ENCODE measurements around the gene TTYH1. TPM values are rescaled to one million over a fixed set of nuclear protein-coding genes. Genes with fewer than 3 reads are reported as not detected.
A peak's percentile ranks its signal among the peaks of the same experiment; 100 is the strongest.
"Not testable (repeated sequence)": the region's sequence is repeated elsewhere in the genome, so short reads cannot be mapped to it uniquely, and the experiment has no call there.

Gene TTYH1
- total RNA-seq, 1 experiment from 2014 or later, result not detected

DNA sequence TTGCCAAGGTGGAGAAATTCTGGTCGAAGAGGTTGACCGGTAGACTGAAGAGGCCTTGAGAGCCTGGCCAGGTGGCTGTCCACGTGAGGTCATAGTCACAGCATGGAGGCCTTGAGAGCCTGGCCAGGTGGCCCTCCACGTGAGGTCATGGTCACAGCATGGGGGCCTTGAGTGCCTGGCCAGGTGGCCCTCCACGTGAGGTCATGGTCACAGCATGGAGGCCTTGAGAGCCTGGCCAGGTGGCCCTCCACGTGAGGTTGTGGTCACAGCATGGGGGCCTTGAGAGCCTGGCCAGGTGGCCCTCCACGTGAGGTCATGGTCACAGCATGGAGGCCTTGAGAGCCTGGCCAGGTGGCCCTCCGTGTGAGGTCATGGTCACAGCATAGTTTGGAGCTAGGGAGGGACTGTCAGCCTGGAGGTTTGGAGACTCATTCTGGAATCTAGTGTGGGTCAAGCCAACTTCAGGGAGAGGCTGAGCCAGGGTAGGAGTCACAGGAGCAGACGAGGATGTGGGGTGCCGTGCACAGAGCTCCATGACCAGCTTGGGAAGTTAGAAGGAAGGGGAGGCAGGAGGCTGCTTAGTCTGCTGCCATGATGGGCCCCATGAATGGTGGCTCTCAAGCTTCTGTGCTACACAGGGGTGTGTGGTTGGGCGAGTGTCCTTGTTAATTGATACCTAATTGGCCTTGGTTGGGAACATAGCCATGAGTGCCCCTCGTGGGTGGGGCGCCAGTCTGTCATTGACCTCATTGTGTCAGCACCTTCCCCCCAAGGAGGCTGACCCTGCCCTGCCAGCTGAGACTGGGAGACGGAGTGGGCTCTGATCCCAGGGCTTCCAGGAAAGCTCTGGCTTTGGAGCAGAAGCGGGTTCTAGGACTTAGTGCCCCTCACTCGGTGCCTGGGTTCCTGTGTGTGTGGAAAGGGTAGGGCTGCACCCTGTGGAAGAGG, 44.3 kb downstream of the TTYH1 start:
- no peak for DNase-seq (ENCODE audit: low read depth)

DNA sequence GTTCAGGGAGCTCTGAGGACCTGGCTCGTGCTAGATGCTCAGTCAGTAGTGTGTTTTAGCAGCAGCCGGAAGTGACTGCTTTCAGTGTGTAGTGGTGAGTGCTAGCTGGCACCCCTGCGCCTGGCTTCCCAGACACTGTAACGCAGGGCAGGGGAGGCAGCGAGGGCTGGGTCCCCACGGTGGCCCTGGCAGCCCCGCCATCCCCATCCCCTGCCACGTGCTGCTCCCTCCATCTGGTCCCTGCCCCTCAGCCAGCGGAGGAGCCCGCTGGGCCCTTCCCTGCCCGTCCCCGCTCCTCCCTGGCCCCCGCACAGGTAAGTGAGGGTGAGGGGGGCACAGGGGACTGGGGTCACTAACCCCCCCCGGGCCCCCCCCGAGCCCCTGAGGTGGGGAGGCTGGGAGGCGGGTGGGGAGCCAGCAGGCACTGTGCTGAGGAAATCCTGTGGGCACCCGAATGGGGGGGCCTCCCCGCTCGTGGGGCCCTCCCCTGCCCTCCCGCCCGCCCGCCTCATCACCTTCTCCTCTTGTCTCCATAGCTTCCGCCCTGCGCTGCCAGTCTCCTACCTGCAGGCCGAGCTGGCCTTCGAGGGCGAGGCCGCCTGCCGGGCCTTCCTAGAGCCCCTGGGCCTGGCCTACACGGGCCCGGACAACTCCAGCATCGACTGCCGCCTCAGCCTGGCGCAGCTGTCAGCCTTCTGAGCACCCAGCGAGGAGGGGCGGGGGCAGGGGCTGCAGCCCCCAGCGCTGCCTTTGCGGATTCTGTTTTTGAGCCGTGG, 45.2 kb downstream of the TTYH1 start:
- no peak for DNase-seq (ENCODE audit: low read depth)

DNA sequence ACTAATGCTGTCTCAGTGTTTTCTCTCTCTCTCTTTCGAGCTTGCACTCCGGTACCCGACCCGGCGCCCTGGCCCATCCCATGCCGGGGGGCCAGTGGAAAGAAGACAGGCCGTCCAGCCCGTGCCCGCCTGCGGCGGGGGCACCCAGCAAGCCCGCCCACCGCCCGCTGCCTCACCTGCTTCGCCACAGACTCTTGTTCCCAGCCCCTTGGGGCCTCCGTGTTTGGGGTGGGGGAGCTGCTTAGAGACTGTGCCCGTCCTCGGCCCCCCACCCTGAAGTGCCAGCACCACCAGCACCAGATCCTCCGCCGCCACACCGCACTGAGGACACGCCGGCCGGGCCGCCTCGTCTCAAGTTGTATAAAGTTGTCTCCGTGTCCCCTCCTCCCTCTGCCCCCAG, 45.9 kb downstream of the TTYH1 start:
- DNase-seq (ENCODE audit: low read depth), result no peak

DNA sequence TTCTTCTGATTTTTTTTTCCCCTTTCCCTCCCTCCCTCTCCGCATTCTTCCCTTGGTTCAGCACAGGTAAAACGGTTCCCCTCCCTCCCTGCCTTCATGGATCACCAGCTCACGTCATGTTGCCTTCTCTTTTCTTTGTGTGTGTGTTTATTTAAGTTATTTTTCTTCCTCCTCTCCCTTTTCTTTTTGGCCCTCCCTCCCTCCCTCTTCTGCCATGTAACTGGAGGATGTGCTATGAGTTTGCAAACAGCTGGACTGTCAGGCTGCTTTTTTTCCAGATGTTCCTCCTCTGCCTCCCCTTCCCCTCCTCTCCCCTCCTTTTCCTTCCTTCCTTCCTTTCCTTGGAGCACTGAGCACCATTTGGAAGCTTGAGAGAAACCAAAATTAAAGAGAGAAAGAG, 46.3 kb downstream of the TTYH1 start:
- DNase-seq (ENCODE audit: low read depth), result no peak

DNA sequence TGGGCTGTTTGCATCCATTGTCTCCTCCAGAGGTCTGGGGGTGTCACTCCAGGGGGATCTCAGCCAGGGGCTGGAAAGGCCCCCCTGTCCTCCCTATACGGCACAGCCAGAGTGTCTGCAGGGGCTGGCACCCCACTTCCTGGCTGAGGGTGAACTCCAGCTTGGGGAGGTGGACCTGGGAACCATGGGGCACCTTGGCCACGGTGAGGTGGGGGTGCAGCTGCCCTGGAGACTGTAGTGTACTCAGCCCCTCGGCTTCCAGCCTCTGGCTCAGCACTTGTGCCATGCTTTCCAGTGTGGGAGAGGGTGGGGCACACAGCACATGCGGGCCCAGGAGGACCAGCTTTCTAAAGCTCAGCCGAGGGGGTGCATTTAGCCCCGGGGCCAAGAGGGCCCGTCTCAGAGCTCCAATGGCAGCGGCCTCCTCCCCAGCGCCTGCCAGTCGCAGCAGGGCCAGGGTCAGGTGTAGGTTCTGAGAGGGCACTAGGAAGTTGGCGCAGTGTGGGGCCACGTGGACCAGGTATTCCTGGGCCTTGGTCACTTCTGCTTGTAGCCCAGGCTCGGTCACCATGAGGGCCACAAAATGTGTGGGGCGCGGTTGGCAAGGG, 46.9 kb downstream of the TTYH1 start:
- no peak for DNase-seq (ENCODE audit: low read depth)

DNA sequence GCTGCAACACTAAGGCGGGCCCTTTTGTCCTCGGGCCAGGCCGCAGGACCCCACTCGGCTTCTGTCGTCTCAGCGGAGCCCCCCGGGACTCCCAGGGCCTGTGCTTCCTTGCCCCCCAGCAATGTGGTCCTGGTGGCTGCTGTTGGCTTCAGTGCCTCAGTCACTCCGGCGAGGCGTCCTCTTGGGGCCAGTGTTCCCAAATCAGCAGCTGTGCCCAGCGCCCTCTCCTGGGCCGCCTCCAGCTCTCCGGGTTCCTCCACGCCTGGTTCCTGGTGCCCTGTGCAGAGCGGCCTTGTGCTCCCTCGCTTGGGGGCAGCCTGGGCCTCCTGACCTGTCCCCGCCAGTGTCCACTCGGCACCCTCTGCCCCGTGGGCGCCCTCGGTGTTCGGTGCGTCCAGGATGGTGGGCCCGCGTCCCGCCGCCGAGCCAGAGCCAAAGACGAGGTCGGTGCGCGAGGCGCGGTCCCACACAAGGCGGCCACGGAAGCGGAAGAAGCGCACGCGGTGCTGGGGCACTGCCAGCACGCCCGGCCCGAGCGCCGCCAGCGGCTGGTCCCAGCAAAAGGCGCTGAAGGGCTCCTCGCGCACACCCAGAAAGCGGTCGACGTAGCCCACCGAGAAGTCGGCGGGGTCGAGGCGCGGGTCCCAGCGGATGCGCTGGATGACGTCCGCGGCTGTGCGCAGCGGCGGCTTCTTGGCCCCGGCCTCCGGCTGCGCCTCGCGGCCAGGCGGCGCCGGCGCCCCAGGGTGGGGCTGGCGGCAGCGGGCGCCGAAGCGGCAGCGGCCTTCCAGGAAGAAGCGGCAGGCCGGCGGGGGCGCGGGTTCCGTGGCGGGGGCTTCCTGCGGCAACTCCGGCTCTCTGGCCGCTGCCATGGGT, 47.6 kb downstream of the TTYH1 start:
- peak; percentile 53 for DNase-seq (ENCODE audit: low read depth)

DNA sequence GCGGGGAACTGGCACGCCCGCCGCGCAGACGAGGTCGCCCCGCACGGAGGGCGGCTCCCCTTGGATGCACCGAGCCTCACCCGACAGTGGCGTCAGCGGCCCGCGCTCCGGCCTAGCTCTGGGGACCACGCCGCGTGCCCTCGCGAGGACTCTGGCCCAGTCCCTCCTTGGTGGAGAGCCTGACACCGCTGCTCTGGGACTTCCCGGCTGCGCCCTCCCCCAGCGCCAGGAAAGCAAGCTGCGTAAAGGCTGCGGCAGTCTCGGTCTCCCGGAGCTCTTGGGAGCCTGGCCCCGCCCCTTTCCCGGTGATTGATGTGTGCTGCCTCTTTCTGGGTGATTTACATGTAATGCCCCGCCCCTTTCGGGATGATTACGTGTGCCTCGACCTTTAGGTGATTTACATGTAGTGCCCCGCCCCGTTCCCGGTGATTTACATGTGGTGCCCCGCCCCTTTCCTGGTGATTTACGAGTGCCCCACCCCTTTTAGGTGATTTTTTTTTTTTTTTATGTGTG, 48.3 kb downstream of the TTYH1 start, which contains the start of gene LENG9:
Gene LENG9 (minus strand): TSS at position 248 of the 513 bp plus-strand sequence. CDS start 252 bp downstream, outside the sequence.
- DNase-seq (ENCODE audit: low read depth), result peak; percentile 97

DNA sequence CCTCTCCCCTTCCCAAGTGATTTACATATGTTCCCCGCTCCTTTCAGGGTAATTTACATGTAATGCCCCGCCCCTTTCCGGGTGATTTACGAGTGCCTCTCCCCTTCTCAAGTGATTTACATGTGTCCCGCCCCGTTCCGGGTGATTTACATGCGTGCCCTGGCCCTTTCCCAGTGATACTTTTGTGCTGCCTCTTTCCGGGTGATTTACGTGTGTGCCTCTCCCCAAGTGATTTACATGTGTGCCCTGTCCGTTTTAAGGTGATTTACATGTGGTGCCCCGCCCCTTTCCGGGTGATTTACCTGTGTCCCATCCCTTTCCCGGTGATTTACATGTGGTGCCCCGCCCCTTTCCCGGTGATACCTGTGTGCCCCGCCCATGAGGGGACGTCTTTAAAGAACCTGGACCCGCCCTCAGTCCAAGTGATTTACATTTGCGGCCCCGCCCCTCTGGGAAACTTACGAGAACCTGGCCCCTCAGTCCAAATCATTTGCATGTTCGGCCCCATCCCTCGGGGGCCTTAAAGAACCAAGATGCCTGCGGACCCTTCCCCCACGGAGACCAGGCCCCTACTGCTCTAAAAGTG, 48.9 kb downstream of the TTYH1 start:
- DNase-seq (ENCODE audit: low read depth), result peak; percentile 61

DNA sequence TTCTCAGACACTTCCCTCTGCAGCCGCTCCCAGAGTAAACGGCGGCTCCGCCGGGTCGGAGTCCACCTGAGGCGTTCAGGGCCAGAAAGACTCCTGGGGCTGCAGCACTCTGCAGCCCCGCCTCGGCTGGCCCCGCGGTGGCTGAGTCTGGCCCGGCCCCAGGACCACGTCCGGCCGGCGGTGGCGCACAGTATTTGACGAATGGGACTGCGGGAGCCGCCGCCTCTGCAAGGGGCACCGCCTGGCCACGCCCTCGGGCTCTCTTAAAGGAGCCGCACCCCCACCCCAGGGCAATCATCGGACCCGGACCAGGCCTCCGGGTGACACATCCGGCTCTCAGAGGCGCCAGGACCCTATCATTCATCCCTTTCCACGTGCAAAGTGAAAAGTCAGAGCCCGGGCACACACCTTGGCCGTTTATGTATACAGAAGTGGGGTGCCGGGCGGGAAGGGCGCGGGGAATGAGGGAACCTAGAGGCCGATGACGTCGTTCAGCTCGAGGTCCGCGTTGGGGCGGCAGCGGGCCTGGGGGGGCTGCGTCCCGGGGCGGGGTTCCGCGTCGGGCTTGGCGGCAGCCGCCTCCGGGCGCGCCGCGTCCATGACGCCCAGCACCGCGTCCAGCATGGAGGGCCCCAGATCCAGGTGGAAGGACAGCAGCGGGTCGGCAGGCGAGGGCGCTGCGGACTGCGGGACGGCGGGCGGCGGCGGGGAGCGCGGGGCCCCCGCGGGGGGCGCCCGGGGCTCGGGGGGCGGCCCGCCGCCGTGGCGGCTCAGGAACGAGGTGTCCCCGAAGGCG, 49.6 kb downstream of the TTYH1 start:
- peak; percentile 79 for DNase-seq (ENCODE audit: low read depth)

DNA sequence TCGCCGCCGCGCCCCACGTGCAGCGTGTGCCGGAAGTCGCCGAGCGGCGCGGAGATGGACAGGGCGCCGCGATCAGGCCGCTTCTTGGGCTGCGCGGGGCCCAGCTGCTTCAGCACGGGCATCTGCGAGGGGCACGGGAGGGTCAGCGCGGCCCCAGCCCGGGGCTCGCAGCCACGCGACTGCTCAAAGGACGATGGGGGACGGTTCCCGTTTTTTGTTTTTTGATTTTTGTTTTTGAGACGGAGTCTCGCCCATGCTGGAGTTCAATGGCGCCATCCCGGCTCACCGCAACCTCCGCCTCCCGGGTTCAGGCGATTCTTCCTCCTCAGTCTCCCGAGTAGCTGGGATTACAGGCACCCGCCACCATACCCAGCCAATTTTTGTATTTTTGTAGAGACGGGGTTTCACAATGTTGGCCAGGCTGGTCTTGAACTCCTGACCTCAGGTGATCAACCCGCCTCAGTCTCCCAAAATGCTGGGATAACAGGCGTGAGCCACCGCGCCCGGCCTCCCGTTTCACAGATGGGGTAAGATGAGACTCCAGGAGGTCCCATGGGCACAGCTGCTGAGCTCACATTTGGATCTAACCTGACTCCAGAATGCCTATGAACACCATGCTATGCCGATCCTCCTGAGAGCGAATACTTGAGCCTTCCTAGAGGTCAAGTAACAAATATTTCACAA, 50.3 kb downstream of the TTYH1 start:
- no peak for DNase-seq (ENCODE audit: low read depth)

DNA sequence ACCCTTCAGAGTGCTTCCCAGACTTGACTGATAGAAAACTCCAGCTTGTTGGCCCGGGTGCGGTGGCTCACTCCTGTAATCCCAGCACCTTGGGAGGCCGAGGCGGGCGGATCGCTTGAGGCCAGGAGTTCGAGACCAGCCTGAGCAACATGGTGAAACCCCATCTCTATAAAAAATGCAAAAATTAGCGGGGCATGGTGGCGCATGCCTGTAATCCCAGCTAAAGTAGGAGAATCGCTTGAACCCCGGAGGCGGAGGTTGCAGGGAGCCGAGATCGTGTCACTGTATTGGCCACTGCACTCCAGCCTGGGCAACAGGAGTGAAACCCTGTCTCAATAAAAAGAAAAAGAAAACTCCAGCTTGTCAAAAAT, 50.8 kb downstream of the TTYH1 start:
- DNase-seq (ENCODE audit: low read depth), result not testable (repeated sequence)

DNA sequence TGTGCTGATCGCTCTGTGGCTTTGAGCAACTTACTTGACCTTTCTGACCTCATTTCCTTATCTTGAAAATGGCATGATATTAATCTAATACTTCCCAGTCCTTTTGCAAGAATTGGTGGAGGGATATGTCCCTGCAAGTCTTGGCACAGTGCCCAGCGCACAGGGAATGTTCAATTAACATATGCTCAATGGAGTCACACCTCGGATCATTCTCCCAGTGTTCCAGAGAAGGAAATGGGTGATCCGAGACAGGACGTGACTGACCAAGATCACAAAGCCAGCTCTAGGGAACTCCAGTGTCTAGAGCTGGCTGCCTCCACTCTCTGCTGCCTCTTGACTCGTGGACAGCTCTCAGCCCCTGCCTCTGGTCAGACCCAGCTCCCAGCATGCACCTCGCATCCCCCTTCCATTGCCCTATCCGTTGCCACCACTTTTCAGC, 54.3 kb downstream of the TTYH1 start:
- no peak for DNase-seq (ENCODE audit: low read depth)

DNA sequence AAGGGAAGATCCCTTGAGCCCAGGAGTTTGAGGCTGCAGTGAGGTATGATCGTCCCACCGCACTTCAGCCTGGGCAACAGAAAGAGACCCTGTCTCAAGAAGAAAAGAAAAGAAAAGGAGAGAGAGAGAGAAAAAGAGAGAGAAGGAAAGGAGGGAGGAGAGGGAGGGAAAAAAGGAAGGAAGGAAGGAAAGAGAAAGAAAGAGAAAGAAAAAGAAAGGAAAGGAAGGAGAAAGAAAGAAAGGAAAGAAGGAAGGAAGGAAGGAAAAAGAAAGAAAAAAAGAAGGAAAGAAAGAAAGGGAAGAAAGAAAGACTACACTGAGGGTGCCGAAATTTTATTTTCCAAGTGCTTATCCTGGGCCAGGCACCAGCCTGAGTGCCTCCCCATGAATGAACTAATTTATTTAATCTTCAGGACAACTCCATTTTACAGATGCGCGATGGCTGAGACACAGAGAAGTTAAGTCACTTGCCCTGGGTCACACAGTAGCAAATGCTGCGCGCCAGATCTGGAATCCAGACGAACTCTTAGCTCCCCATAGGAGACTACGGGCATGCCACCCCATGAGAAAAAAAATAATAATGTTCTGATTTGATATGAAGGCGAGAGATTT, 55.1 kb downstream of the TTYH1 start:
- DNase-seq (ENCODE audit: low read depth), result no peak

DNA sequence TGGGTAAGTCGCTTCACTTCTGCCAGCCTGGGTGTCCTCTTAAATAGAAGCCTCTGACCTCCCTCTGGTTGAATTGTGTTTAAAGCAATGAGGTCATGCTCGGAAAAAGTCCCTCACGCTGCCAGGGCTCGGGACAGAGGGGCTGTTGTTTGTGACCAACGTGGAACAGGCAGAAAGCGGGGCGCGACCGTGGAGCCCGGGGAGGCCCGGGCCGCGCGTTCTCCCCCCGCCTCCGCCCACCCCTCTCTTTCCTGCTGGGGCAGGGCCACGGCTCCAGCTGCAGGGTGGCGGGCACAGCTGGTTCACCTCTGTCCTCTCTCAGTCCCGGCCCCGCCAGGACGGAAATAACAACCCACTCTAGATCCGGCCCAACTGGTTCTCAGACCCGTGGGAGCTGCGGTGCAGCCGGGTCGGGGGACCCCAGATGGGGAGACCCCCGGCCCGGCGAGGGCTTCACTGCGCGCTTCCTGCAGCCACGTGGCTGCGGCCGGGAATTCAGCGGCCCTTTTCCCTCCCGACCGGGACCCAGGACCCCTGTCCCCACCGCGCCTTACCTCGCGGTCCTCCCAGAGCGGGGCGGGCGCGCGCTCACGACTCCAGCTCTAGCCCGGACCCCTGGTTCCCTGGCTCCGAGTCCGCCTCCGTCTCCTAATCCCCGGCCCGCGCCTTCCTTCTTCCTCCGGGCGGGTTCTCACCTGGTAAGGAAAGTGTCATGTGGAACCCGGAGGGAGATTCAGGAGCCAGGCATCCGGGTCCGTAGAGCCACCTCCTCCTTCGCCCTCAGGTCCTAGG, 55.9 kb downstream of the TTYH1 start:
- no peak for DNase-seq (ENCODE audit: low read depth)

DNA sequence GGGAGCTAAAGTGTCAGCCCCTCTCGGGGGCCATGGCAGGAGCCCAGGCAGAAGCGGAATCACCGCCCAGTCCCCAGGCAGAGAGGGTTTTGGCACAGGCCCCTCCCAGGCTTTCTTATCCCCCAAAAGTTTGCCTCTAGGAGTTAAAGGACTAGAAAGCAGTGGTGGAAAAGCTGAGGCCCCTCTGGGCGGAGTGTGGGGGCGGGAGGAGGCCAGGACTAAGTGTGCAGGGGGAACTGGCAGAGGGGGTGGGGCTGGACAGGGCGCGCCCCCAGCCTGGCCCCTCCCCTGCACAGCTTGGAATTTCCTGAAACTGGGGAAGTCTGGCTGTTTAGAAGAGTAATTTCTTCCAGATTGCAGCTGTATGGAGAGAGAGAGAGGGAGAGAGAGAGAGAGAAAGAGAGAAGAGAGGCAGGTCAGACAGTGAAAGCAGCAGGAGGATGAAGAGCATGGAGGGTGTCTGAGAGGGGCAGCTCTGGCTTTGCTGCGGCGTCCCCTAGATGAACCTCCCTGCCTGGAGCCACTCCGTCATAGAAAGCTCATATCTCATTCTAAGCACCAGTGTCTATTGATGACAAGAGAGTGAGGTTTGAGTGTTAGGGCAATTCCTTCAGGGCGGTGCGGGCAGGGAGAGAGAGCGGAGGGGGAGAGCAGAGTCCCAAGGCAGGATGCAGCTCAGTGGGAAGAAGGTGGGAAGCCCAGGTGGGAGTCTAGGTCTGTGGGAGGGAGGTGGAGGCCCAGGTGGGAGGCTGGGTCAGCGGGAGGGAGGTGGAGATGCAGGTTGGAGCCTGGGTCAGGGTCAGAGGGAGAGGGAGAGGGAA, 58.0 kb downstream of the TTYH1 start, which contains the start of gene CDC42EP5:
Gene CDC42EP5 (minus strand): TSS at position 226 of the 821 bp plus-strand sequence. CDS start 7,749 bp downstream, outside the sequence.
- DNase-seq (ENCODE audit: low read depth), result peak; percentile 55

DNA sequence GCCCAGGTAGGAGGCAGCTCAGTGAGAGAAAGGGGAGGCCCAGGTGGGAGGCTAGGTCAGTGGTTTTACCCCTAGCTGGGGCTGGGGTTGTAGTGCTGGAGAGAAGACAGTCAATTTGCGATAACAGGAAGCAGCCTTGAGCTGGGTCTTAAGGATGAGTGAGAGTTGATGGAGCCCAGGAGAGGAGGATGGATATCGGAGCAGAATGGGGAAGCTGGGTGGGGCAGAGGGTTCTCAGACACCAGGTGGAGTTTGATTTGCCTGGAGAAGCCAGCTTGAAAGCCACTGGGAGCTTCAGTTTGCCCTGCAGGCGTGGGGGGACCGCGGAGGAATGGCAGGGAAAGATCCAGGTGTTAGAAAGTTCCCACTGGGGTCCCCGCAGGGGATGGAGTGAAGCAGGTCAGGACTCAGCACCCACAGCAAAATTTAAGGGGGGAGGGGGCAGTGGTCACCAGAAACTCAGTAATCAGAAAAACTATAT, 58.7 kb downstream of the TTYH1 start:
- DNase-seq (ENCODE audit: low read depth), result no peak
